ENCODE data around the gene ZSWIM9.

Gene ZSWIM9

DNA sequence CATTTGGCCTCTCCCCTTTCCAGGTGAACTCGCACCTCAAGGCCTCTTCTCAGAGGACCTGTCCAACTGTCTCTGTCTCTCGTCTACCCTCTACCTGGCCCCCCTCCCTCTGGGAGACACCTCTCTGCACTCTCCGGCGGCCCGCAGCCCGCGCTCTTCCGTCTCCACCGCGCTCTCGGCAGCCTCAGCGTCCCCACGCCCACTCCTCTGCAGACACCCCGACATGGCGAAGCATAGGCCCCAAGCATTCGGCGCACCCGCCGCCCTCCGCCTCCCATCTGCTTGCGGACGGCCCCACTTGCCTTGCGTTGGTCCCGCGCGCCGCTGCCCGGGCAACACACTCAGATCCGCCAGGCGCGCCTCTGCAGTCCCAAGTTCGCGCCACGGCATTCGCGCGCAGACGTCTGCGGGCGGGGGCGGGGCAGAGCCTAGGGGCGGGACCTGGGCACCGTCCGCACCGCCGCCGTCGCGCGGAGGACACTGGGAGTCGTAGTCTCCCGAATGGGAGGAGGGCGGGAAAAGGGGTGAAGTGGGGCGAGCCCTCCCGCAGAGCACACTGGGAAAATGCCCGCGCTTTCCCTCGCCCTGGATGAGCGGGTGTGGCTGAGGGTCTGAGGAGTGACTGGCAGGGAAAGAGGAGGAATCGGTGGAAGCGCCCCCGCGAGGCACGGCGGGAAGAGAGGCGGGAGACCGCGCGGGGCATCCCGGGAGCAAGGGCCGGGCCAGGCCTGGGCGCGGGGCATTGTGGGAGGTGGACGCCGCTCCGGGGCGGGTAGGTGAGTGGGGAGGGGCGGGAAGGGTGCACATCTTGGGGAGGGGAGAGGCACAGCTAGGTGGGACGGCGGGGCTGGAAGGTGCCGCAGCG is at the start of gene ZSWIM9, which contains the start of gene LIG1:
Gene ZSWIM9 (plus strand): TSS at position 742 of the 865 bp plus-strand sequence. CDS start 1,123 bp downstream, outside the sequence.
Gene LIG1 (minus strand): TSS at position 406 of the 865 bp plus-strand sequence. CDS start 4,778 bp downstream, outside the sequence.
- peak; percentile 98 for DNase-seq (ENCODE audit: low spot score)

GRCh38 chr19:48121066-48121465 is 49.4 kb upstream of the ZSWIM9 start:
- DNase-seq (ENCODE audit: low spot score): no peak

DNA sequence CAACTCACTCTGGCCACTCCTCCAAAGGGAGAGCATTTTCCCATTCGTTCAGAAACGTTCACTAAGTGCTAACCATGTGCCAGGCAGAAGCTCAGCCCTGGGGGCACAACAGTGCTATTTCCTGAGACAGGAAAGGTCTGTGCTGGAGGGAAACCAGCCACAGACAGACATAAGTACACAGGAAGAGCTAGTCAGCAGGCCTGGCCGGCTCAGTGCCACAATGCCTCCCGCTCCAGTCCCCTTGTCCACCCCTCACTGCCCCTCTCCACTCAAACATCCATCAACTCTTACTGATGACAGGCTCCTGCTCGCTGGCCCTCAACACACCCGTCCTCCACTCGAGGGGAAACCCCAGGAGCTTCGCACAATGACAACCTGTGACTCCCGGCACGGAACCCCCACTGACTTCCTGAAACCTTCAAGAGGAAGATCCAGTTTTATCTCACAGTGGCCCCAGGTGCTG is 48.5 kb upstream of the ZSWIM9 start:
- DNase-seq (ENCODE audit: low spot score): no peak

GRCh38 chr19:48122421-48122820 is 48.1 kb upstream of the ZSWIM9 start:
- no peak for DNase-seq (ENCODE audit: low spot score)

DNA sequence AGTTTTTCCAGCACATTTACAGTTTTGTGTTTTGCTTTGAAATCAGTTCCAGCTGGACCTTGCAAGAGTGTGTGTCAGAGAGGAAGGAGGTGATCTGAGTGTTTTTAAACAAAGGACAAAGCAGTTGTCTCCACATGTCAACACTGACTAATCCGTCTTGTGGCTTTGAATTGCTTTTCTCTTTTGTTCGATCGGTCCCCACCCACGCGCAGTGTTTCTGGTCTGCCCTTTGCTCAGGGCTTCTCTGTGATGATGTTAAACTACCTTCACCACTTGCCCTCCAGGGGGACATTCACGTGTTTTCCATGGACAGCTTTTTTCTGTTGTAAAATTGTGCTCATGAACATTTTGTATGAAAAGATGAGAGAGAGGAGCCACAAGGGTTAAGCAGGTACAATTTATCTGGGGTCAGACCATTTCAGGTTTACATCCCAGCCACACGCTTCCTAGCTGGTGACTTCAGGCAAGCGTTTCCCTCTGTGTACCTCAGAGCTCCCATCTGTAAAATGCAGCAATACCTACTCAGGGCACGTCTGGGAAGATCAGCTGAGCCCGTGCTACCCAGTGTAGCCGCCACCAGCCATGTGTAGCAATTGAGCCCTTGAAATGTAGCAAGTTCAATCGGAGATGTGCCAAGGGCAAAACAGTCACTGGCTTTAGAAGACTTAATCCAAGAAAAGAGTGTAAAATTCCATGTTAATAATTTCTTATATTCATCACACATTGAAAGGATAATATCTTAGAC is 46.4 kb upstream of the ZSWIM9 start:
- no peak for DNase-seq (ENCODE audit: low spot score)

DNA sequence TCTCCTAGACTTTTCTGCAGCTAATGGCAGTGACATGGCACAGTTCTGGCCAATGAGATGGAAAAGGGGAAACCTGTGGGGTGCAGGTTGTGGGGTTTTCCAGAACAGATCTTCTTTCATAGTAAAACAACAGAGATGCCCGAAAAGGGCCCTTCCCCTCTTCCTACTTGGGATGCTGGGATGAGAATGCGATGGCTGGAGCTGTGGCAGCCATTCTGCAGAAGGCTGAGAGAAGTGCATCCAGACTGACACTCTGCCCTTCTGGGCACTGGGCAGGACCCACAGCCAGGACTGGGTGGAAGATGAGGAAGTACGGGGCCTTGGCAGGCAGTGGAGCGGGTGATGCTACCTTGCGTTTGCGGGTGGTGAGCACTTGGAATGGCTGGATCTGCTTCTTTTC is 42.9 kb upstream of the ZSWIM9 start:
- no peak for DNase-seq (ENCODE audit: low spot score)

GRCh38 chr19:48133094-48133493 is 37.4 kb upstream of the ZSWIM9 start:
- DNase-seq (ENCODE audit: low spot score): no peak

- no peak for DNase-seq (ENCODE audit: low spot score)
Observed at GRCh38 chr19:48135411-48135810, 35.1 kb upstream of the ZSWIM9 start.

- DNase-seq (ENCODE audit: low spot score): no peak
Observed at GRCh38 chr19:48136547-48136946, 33.9 kb upstream of the ZSWIM9 start.

GRCh38 chr19:48137411-48137810 is 33.1 kb upstream of the ZSWIM9 start:
- no peak for DNase-seq (ENCODE audit: low spot score)

GRCh38 chr19:48139053-48139452 is 31.4 kb upstream of the ZSWIM9 start:
- no peak for DNase-seq (ENCODE audit: low spot score)

DNA sequence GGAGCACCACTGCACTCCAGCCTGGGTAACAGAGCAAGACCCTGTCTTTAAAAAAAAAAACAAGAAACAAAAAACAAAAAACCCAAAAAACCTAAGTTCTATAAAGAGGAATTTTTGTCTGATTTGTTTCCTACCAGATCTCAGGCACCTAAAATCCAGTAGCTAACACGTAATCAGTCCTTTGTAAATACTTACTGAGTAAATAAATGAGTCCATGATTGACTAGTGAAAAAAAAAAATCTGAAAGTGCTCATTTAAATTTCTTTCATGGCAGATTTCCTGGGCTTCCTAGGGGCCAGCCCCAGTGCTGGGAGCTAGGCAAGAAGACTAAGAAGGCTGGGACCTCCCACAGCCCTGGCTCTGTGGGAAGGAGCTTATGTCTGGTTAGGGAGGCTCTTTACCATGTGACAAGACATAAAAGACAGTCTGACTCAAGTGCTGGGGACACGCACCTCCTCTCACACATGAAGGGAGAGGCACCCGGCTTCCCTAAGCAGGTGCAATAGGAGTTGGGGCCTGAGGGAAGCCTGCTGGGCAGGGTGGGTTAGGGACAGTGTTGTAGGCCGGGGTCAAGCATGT is 22.8 kb upstream of the ZSWIM9 start:
- no peak for DNase-seq (ENCODE audit: low spot score)

DNA sequence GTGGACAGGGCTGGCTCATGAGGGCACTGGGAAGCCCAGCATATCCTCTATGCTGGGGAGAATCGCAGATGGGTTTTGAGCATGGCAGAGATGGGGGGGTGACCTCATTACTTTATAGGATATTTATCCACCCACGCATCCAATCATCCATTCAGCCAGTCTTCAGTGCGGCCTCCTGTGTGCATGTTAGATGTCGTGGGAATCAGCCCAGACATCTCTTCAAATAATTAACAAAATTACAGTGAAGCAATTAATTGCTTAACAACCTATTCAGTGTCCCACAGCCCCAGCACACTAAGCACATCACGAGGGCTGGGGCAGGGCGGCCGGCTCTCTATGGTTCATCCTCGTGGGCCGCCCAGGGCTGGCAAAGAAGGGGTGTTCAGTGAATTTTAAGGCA is 21.9 kb upstream of the ZSWIM9 start:
- no peak for DNase-seq (ENCODE audit: low spot score)

- DNase-seq (ENCODE audit: low spot score): no peak
Observed at GRCh38 chr19:48149430-48149829, 21.1 kb upstream of the ZSWIM9 start.

DNA sequence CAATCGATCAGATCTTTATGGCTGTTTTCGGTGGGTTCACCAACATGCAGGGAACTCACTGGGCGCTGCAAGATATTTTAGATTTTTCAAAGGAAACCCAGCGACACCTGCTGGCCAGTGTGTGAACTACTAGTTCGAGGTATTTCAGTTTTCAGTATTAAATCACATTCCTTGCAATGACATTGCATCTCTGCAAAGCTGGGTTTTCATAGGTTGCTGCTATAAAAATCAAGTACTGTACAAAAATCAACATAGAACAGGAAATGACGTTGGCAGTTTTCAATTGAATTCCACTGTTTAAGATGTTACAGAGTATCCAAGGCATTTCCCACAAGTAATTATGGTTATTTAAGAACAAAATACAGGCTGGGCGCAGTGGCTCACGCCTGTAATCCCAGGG is 17.9 kb upstream of the ZSWIM9 start:
- peak; percentile 59 for DNase-seq (ENCODE audit: low spot score)

GRCh38 chr19:48154003-48154402 is 16.5 kb upstream of the ZSWIM9 start:
- DNase-seq (ENCODE audit: low spot score): no peak

GRCh38 chr19:48158210-48158790 is 12.2 kb upstream of the ZSWIM9 start:
- no peak for DNase-seq (ENCODE audit: low spot score)

GRCh38 chr19:48168689-48169088 is 1.8 kb upstream of the ZSWIM9 start:
- DNase-seq (ENCODE audit: low spot score): no peak

GRCh38 chr19:48169578-48169938 is 922 bp upstream of the ZSWIM9 start:
- peak; percentile 74 for DNase-seq (ENCODE audit: low spot score)

GRCh38 chr19:48170817-48171347 is 402 bp downstream of the ZSWIM9 start:
- DNase-seq (ENCODE audit: low spot score): no peak

GRCh38 chr19:48171710-48172109 is 1.2 kb downstream of the ZSWIM9 start:
- DNase-seq (ENCODE audit: low spot score): no peak

DNA sequence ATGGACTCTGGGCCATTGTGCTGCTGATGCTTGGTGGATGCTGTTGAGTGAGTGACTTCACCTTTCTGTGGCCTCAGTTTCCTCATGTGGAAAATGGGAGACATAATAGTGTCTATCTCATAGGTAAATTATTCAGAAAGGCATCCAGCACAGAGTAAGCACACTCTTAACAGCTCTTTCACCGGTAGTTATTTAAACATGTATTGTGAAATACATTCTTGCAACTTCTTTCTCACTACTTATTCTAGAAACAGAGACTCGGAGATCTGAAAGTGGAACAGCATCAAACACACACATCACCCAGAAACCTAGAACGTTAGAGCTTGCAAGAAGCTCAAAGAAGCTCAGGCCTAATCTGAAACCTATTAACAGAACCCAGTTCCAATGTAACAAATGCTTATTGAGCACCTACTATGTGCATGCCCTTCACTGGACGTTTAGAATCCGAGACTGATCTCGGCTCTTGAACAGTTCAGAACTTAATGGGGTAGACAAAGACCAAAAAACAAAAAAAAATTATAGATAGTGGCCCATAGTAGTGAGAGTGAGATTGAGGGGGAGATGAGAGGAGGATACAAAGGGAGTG is 4.1 kb downstream of the ZSWIM9 start:
- no peak for DNase-seq (ENCODE audit: low spot score)

Data from HuH-7 (cell line).